C4-2B (cell line): ENCODE results near the gene PFDN1.
A peak's percentile ranks its signal among the peaks of the same experiment; 100 is the strongest.

Experiments used
- H3K27ac ChIP-seq: fragments of 450-650 bp; 2 replicates; pipeline ENCODE4 v1.5.1; 2017
- CTCF ChIP-seq: fragments of 450-650 bp; conservative IDR thresholded peaks from 2 replicates; pipeline ENCODE4 v1.5.1; 2017; ENCODE audit warnings: mild to moderate bottlenecking
- ZFX ChIP-seq: fragments of 450-650 bp; IDR thresholded peaks from 2 replicates; pipeline ENCODE4 v1.6.1; 2017

The PFDN1 gene

GRCh38 chr5:140249536-140249935, 53.4 kb downstream of the PFDN1 start:
- TF ChIP-seq CTCF (no peak), ZFX (no peak)
- H3K27ac ChIP-seq = no peak overlapping the region

- no peak overlapping the region for H3K27ac ChIP-seq
- no peak for TF ChIP-seq ZFX
- no peak for TF ChIP-seq CTCF
Observed at GRCh38 chr5:140248414-140248813, 54.5 kb downstream of the PFDN1 start.

- TF ChIP-seq CTCF (no peak), ZFX (no peak)
- H3K27ac ChIP-seq = no peak overlapping the region
Observed at GRCh38 chr5:140246378-140247122, 56.4 kb downstream of the PFDN1 start.

- no peak overlapping the region for H3K27ac ChIP-seq
- TF ChIP-seq CTCF = no peak
- TF ChIP-seq ZFX = no peak
Observed at GRCh38 chr5:140245926-140246325, 57.0 kb downstream of the PFDN1 start.

GRCh38 chr5:140245341-140245740, 57.6 kb downstream of the PFDN1 start:
- TF ChIP-seq ZFX = no peak
- TF ChIP-seq CTCF = no peak
- no peak overlapping the region for H3K27ac ChIP-seq

- H3K27ac ChIP-seq = no peak overlapping the region
- TF ChIP-seq ZFX (no peak), CTCF (peak; percentile 94)
Observed at GRCh38 chr5:140244525-140245025, 58.3 kb downstream of the PFDN1 start.

GRCh38 chr5:140243706-140244250, 59.1 kb downstream of the PFDN1 start:
- TF ChIP-seq CTCF (no peak), ZFX (no peak)
- H3K27ac ChIP-seq = no peak overlapping the region
